Astrocyte of the cerebellum (primary cell): ENCODE data around the gene GFRA1.

Experiments used
- DNase-seq: peaks from one replicate; pipeline ENCODE4 v3.0.0-alpha.2; 2011; ENCODE audit warnings: low read depth
- H3K4me3 ChIP-seq: 2 replicates; pipeline ENCODE4 v1.5.1; 2011; ENCODE audit warnings: mild to moderate bottlenecking, low read depth, low read length, moderate library complexity
- in situ Hi-C: cut with HindIII; loops from 2 replicates; pipeline ENCODE4 v1.10.0; 2017; ENCODE audit warnings: low sequenced_read_pairs
- TF ChIP-seq, protein P1 (sequence below): IDR thresholded peaks from 2 replicates; pipeline ENCODE4 v1.5.1; 2012; ENCODE audit warnings: low read length, low read depth, moderate library complexity, mild to moderate bottlenecking; ENCODE audit errors: missing control alignments

The GFRA1 gene

DNA sequence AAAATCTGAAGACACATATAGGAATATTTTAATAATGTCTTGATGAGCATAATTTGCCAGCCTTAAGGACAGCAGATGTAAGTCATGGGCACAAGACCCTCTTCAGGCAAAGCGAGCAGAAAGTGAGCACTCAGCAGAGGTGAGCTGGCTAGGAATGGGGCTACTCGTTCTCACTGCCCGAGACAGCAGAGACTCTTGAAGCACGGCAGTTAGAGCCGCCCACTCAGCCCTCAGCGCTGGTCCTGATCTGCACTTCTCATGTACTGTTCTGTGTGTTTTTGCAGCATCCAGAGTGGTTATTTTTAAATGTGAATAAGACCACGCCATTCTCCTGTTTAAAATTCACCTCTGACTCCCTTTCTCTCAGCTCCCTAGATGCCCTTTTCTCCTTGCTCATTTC, 65.3 kb downstream of the GFRA1 start:
- TF ChIP-seq, protein P1, sequence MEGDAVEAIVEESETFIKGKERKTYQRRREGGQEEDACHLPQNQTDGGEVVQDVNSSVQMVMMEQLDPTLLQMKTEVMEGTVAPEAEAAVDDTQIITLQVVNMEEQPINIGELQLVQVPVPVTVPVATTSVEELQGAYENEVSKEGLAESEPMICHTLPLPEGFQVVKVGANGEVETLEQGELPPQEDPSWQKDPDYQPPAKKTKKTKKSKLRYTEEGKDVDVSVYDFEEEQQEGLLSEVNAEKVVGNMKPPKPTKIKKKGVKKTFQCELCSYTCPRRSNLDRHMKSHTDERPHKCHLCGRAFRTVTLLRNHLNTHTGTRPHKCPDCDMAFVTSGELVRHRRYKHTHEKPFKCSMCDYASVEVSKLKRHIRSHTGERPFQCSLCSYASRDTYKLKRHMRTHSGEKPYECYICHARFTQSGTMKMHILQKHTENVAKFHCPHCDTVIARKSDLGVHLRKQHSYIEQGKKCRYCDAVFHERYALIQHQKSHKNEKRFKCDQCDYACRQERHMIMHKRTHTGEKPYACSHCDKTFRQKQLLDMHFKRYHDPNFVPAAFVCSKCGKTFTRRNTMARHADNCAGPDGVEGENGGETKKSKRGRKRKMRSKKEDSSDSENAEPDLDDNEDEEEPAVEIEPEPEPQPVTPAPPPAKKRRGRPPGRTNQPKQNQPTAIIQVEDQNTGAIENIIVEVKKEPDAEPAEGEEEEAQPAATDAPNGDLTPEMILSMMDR: no peak
- in situ Hi-C loops: no loop called here
- no peak overlapping the region for H3K4me3 ChIP-seq
- DNase-seq: no peak

DNA sequence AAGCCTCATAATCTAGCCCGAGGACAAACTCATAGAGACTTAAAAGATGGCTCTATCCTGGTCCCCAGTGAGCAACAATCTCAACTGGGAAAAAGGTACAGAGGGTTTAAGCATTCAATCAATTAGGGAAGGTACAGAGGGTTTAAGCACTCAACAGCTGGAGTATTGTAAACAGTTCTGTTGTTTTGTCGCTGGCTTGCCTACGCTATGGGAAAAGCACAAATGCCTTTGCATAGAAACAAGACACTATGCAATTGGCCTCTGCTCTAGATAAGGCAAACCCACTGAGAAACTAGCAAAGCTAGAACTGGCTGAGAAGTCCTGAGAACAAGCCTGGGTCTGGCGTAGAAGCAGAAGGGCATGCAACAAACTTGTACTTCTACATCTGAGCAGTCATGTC, 69.3 kb downstream of the GFRA1 start:
- no peak overlapping the region for H3K4me3 ChIP-seq
- DNase-seq: no peak
- in situ Hi-C loops: no loop called here
- TF ChIP-seq, protein P1: no peak

DNA sequence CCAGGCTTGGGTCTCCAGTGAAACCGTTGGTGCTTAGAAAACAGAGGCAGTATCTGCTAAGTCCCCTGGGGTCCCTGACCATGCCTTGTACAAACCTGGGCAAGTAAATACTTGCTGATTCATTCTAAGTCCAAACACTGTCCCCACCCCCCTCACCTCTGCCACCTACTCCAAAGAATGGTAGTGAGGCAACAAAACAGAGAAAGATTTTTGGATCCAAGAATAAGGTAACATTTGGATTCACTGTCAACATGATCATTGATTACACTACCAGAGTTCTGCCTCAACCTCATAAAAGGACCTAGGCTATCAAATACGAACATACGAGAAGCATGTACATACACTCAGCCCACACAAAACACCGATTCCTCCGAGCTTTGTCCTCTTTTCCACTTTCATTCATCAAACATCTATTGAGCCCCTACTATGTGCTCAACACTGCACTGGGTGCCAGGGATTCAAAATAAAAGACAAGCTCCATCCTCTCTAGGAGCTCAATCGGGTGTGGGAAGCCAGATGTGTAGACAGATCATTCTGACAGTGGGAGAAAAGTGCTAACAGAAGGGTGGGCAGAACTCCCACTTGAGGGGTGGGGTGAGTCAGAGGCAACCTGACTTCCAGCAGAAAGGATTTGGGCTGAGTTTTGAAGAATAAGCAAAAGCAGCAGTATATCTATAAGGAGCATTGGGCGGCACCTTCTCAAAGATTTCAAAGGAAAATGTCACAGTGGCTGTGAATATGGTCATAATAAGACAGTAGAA, 71.2 kb downstream of the GFRA1 start:
- in situ Hi-C loops: no loop called here
- TF ChIP-seq, protein P1: no peak

DNA sequence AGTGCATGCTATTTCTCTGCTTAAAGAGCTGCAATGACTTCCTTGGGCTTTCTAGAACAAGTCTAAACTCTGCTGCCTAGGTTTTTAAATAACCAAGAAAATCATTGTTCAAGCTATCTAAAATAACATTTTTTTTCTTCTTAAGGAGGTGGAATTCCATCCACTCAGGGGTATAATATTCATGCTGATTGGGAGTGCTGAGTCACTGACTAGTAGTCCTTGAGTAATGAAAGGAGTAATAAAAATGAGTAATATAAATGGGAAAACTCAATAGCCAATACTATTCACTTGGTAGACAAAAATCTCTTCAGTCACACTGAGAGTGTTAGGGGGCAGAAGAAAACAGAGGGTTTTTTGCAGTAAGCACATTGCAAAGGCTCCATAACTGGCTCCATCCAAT, 72.0 kb downstream of the GFRA1 start:
- no peak overlapping the region for H3K4me3 ChIP-seq

More for the DNA sequence above, 71.2 kb downstream of the GFRA1 start:
- H3K4me3 ChIP-seq: no peak overlapping the region
- DNase-seq: no peak

DNA sequence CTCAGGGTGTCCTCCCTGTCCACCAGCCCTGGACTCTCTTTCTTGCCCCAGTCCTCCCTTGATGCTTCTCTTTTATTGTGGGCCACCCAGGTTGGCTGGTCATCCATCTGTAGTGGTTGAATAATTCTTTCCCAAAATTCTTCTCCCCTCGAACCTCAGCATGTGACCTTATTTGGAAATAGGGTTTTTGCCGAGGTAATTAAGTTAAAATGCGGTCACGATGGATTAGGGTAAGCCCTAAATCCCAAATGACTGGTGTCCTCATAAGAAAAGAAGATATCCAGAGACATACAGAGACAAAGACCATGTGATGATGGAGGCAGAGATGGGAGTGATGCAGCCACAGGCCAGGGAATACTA, 74.3 kb downstream of the GFRA1 start:
- TF ChIP-seq, protein P1: no peak
- in situ Hi-C loops: no loop called here
- DNase-seq: no peak
- no peak overlapping the region for H3K4me3 ChIP-seq

More for the DNA sequence above, 72.0 kb downstream of the GFRA1 start:
- TF ChIP-seq, protein P1: no peak
- DNase-seq: no peak
- in situ Hi-C loops: no loop called here

DNA sequence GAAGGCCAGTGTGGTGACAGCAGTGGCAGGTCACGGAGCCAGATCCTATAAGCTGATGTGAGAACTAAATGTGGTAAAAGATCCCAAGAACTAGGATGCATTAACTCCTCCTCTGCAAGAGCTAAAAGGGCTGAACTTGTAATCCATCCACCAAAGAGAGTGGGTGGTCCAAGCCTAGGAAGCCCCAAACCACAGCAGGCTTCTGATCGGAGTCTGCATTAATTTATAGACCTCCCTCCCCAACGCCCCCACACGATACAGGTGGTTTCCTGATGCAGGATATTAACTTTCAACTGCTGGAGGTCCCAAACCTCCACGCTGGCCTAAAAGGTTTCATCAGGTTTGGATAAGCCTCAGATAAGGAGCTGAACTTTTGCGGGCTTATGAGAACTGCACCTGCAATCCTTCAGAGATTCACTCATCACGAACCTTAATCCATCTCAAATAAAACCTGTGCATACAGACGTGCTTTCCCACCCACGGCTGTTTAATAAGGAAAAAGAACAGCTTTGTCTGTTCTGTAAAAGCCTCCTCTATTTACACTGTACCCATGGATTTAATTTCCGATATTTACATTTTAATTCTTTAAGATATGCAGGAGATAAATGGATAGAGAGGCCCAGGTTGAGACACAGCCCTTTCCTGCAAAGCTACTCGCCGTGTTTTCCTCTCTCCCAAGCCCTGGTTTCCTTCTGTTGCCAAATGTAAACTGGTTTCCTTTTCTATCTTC, 74.9 kb downstream of the GFRA1 start:
- no peak for DNase-seq
- in situ Hi-C loops: no loop called here
- TF ChIP-seq, protein P1: no peak
- no peak overlapping the region for H3K4me3 ChIP-seq
